Fibroblast of mammary gland (primary cell): ENCODE measurements around the gene TRPM3.
A peak's percentile ranks its signal among the peaks of the same experiment; 100 is the strongest.

Experiments used
- DNase-seq: peaks from one replicate; pipeline ENCODE4 v3.0.0-alpha.2; 2010; ENCODE audit warnings: low read depth
- H3K4me3 ChIP-seq: 2 replicates; pipeline ENCODE4 v1.5.1; 2011; ENCODE audit warnings: low read depth, mild to moderate bottlenecking, low read length, moderate library complexity; ENCODE audit not compliant: control insufficient read depth
- CTCF ChIP-seq: conservative IDR thresholded peaks from 2 replicates; pipeline ENCODE4 v1.5.1; 2011; ENCODE audit warnings: low read depth, low read length, inconsistent platforms; ENCODE audit not compliant: control insufficient read depth, insufficient read depth

Gene TRPM3

GRCh38 chr9:70994582-70994981 is 126.8 kb downstream of the TRPM3 start:
- no peak overlapping the region for H3K4me3 ChIP-seq
- DNase-seq = no peak
- no peak for TF ChIP-seq CTCF

- no peak for TF ChIP-seq CTCF
- H3K4me3 ChIP-seq = no peak overlapping the region
- no peak for DNase-seq
Observed at GRCh38 chr9:70988551-70988950, 132.9 kb downstream of the TRPM3 start.

DNA sequence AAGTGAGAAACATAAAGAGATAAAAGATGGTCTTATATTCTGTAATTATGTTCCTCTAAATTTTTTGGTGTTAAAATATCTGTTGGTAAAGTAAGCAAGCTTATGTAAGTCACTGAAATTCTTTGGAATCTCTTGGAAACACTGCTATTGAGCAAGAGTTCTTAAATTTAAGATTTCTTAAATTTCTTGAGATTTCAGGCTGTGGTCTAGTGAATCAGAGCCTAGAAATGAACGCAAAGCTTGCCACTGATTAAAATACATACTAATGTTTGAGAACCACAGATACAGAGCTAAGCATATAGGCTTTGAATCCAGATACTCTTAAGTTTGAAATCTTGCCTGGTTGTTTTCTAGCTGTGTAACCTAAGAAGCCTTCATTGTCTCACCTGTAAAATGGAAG is 133.4 kb downstream of the TRPM3 start:
- TF ChIP-seq CTCF = no peak
- H3K4me3 ChIP-seq = no peak overlapping the region
- DNase-seq = peak; percentile 80

GRCh38 chr9:70986984-70987383 is 134.4 kb downstream of the TRPM3 start:
- TF ChIP-seq CTCF = no peak
- H3K4me3 ChIP-seq = no peak overlapping the region
- DNase-seq = no peak

DNA sequence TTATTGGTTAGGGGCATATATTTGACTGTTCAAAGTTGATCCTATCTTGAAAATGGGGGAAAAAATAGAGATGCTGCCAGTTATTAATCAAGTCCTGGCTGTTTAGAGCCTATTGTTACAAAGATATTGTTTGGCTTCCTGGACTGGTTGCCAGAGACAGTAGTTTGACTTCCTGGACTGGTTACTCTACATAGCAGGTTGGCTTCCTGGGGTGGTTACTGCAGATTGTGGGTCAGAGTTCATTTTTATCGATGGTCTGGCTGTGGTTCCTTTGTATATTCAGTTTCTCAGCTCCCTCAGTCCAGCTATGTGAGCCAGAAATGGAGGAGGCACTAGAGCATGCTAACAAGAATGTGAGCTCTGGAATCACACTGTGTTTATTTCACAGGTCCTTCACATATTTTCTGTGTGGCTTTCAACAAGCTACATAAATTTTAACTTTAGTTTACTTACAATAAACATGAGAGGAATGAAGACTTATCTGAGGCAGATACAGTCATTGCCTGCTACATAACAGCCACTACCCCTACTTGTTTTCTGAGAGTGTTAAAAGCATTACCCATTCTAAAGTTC is 137.6 kb downstream of the TRPM3 start:
- DNase-seq = no peak
- H3K4me3 ChIP-seq = no peak overlapping the region
- TF ChIP-seq CTCF = no peak

GRCh38 chr9:70981312-70981711 is 140.1 kb downstream of the TRPM3 start:
- no peak for TF ChIP-seq CTCF
- no peak for DNase-seq
- no peak overlapping the region for H3K4me3 ChIP-seq

GRCh38 chr9:70979966-70980365 is 141.5 kb downstream of the TRPM3 start:
- no peak for TF ChIP-seq CTCF
- peak; percentile 49 for DNase-seq
- H3K4me3 ChIP-seq = no peak overlapping the region
